Measurements from ENCODE around the gene TSHZ1.

TSHZ1 gene

DNA sequence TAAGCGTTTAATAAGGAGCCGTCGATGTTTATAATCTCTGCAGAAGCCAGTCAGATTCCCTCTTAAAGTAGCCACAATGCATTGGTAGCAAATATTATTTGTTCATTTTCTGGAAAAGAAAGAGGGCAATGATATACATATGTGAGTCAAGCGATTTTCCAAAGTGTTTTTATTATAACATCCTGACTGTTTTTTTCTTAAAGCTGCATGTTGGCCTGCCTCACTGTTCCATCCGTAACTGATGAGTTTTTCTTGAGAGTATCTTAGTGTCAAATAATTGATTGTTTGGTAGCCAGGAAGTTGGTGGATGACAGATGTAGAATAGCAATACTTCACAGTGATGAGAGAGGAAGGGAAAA lies 3.7 kb downstream of the TSHZ1 start:
- Mint-ChIP-seq H3K9me3 (no peaks in the 10 kb centered on the region), H3K36me3 (ENCODE audit: insufficient read depth) (peaks cover 22% of the 10 kb centered on the region), H3K27me3 (no peaks in the 10 kb centered on the region), H3K27ac (peak overlapping the region in 1 of 2 donors; percentile 95), H3K4me3 (peak overlapping the region in 1 of 2 donors; percentile 85), H3K4me1 (ENCODE audit: low read depth in 2 of 2) (peaks cover 45 to 77% of the 10 kb centered on the region in 2 donors)
- DNase-seq (no peak), ATAC-seq (replicated peaks) (no peak)

DNA sequence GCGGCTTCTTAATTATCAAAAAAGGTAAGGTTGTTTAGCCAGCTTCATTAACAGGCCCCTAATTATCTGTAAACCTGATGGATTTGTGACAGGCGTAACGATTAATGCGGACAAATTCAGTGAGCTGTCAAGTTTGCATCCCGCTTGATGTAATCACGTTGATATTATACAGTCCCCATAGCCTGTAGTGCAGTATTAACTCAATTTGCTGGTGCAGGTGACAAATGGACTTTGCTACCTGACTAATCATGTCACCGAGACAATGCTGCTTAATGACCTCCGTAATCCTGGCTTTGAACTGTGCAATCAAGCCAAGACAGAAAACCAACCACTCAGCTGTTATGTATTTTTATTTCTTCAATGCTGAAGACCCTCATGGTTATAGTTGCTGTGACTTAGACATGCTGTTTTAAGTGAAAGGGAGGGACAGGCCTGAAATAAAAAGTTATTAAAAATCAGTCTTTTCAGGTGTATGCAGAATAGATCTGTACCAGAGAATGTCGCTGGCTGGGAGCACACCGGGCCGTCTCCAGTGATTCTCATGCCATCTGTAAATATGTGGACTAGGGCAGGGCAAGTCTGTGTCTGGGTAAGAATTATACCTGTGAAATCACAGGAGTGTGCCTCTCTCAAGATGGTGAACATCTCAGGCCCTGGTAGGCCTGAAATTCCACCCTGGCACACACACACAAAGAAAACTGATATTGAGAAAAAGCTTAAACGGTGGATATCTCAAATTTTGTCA lies 4.3 kb downstream of the TSHZ1 start:
- no peak for DNase-seq
- Mint-ChIP-seq H3K4me1 (ENCODE audit: low read depth in 2 of 2) (peaks cover 45 to 79% of the 10 kb centered on the region in 2 donors), H3K4me3 (peak overlapping the region; percentile 55 to 56), H3K36me3 (ENCODE audit: insufficient read depth) (peaks cover 18% of the 10 kb centered on the region), H3K27me3 (no peaks in the 10 kb centered on the region), H3K9me3 (no peaks in the 10 kb centered on the region), H3K27ac (peak overlapping the region; percentile 95)
- no peak for ATAC-seq (replicated peaks)

DNA sequence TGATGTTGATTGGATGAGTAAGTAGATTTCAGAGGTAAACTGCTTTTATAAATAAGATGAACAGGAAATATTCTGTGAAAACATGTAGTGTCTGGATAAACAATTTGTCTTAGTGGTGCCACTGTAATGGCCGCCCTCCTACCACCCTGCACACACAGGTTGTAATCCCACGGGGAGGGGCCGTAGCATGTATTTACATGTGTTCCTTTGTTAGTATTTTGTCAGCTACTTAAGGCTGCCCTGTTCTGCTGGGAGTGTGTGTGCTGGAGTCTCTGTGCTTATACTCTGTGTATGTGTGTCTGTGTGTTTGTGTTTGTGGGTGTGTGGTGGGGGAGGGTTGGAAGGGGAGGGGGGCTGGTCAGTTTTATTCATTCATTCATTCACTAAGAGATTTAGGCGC lies 5.1 kb downstream of the TSHZ1 start:
- DNase-seq (no peak), ATAC-seq (replicated peaks) (no peak)
- Mint-ChIP-seq H3K9me3 (no peaks in the 10 kb centered on the region), H3K4me3 (peak overlapping the region; percentile 55 to 56), H3K27me3 (no peaks in the 10 kb centered on the region), H3K36me3 (ENCODE audit: insufficient read depth) (peaks cover 13% of the 10 kb centered on the region), H3K4me1 (ENCODE audit: low read depth in 2 of 2) (peaks cover 42 to 77% of the 10 kb centered on the region in 2 donors), H3K27ac (peak overlapping the region; percentile 95)

DNA sequence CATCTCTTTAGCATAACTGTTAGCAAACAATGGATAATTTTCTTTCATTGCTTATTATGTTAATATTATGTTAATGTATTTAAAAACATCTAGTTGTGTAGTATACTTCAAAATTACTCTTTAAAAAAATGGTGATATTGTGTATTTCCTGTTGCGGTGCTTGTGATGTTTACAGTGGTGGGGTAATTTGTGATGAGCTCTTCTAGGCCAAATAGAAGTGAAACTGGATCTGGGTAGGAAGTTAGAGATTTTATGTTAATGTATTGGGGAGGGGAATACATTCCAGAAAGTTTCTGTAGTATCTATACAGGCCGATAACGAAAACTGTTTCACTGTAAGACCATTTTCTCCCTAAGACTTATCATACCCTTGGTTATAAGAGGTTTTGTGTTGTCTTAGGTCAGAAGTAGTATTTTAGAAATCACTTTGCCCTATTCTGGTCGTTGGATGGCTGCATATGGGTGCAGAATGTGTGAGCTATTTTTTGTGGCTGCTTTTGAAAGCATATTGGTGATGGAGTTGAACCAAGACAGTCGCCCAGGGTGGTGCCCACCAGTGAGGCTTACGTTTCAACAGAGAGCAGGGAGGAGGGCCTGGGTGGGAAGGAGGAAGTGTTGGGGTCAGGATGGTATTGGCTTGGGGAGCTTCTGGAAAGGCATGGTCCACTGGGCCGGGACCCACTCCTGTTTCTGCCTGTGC lies 5.8 kb downstream of the TSHZ1 start:
- Mint-ChIP-seq H3K9me3 (no peaks in the 10 kb centered on the region), H3K27ac (peak overlapping the region; percentile 95), H3K4me3 (peak overlapping the region; percentile 56 to 59), H3K36me3 (ENCODE audit: insufficient read depth) (peaks cover 7% of the 10 kb centered on the region), H3K4me1 (ENCODE audit: low read depth in 2 of 2) (peaks cover 43 to 75% of the 10 kb centered on the region in 2 donors), H3K27me3 (no peaks in the 10 kb centered on the region)
- DNase-seq = peak in 1 of 3 experiments; percentile 29
- ATAC-seq (replicated peaks) = peak; percentile 84

DNA sequence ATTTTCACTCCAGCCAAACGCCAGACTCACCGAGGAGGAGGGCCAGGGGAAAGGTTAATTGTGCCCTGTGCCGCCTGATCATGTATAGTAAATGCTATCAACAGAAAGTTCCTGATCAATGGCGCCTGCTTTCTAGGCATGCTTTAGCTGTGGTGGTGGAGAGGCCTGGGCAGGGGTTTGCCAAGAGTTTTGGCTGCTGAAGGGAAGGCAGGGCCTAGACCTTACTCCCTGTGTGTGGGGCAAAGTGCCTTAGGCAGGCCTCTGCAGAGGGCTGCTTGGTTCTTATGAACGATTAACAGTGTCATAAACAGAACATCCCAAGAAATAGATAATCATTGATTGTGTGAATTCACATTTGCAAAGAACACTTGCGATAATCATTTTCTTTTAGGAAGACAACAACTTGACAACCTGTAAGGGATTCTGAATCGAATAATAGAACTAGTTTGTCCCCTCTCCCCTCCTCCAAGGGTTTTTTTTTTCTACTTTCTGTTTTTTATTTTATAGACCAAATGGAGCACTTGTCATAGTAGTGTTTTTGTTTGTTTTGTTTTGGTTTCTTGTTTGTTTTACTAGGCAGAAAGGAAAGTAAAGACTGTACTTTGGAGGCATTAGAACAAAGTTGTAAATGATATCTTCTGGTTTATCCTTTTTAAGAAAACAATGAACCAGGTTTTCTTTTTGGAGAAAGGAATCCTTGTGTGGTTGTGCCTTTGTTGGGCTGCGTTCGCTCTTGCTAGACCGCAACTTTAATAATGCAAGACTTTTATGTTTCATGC lies 6.5 kb downstream of the TSHZ1 start:
- Mint-ChIP-seq H3K9me3 (no peaks in the 10 kb centered on the region), H3K4me3 (peak overlapping the region; percentile 56 to 59), H3K4me1 (ENCODE audit: low read depth in 2 of 2) (peaks cover 46 to 82% of the 10 kb centered on the region in 2 donors), H3K27ac (peak overlapping the region; percentile 95), H3K27me3 (no peaks in the 10 kb centered on the region), H3K36me3 (ENCODE audit: insufficient read depth) (peaks cover 7% of the 10 kb centered on the region)
- ATAC-seq (replicated peaks) = peak; percentile 4
- DNase-seq = no peak

DNA sequence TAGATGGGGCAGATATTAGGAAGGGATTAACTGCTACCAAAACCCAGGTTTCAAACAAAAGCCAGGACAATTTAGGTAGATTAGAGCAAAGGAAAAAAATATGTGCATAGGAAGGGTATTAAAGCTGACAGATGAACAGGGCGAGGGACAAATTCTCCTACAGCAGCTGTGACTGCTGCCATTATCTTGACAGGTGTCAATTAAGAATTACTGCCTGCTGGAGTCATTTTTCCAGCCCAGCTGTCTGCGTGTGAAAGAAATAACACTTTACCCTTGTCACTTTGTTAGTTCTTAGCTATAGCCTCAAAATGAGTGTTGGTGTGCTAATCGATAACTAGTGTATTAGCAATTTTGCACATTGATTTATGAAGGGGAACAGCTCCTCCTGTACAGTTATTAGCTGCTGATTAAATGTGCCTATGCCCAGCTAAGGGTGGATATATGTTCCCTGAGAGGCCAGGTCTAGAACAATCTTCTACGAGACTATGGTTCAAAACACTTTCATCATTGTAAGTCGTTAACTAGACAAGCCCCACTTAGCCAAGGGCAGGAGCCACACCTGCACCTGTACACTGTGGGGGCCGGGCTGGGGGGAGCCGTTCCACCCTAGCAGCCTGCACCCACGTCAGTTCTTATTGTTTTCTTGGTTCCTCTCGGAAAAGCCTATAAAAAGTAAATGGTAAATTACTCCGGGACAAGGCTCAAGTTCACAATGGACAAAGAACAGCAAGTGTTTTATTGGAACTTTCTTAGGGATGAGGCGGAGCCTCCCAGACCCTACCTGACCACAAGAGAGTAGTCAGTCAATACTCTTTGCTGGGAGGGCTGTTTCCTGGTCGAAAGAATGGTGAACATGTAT lies 7.7 kb downstream of the TSHZ1 start:
- Mint-ChIP-seq H3K27me3 (no peaks in the 10 kb centered on the region), H3K36me3 (ENCODE audit: insufficient read depth) (peaks cover 7% of the 10 kb centered on the region), H3K27ac (peak overlapping the region; percentile 95)

DNA sequence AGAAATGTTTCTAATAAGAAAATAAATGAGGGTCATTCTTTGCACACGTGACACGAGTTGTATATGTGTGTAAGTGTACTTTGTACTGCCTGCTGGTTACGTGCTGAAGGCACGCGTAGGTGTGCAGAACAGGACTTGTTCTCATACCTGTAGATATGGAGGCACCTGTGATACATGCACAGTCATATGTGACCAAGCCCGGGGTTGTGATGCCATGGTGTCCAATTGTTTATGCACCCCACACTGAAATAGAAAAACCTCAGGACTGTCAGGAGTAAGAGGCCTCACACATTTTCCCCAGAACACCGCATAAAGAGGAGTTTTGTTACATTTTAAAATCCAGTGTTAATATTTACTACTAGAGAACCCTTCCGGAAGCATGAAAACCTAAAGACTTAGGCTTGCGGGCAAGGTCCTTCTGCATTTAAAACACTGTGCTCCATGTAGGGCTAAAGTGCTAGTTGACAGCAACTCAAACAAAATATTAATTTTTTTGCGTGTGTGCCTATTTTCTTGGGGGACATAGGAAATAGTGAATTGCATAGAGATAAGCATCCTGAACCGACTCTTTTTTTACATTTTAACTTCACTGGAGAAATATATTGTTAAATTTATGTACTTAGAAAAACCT lies 9.3 kb downstream of the TSHZ1 start:
- no peak for ATAC-seq (replicated peaks)
- DNase-seq = no peak
- Mint-ChIP-seq H3K4me3 (no peak overlapping the region), H3K27ac (peak overlapping the region; percentile 46 to 76), H3K27me3 (no peaks in the 10 kb centered on the region), H3K36me3 (ENCODE audit: insufficient read depth) (peaks cover 7% of the 10 kb centered on the region), H3K4me1 (ENCODE audit: low read depth in 2 of 2) (peaks cover 36 to 72% of the 10 kb centered on the region in 2 donors), H3K9me3 (no peaks in the 10 kb centered on the region)

More for the DNA sequence above, 7.7 kb downstream of the TSHZ1 start:
- H3K9me3 Mint-ChIP-seq = no peaks in the 10 kb centered on the region
- no peak for DNase-seq
- ATAC-seq (replicated peaks) = no peak
- no peak overlapping the region for H3K4me3 Mint-ChIP-seq
- H3K4me1 Mint-ChIP-seq (ENCODE audit: low read depth in 2 of 2) = peaks cover 39 to 76% of the 10 kb centered on the region in 2 donors

DNA sequence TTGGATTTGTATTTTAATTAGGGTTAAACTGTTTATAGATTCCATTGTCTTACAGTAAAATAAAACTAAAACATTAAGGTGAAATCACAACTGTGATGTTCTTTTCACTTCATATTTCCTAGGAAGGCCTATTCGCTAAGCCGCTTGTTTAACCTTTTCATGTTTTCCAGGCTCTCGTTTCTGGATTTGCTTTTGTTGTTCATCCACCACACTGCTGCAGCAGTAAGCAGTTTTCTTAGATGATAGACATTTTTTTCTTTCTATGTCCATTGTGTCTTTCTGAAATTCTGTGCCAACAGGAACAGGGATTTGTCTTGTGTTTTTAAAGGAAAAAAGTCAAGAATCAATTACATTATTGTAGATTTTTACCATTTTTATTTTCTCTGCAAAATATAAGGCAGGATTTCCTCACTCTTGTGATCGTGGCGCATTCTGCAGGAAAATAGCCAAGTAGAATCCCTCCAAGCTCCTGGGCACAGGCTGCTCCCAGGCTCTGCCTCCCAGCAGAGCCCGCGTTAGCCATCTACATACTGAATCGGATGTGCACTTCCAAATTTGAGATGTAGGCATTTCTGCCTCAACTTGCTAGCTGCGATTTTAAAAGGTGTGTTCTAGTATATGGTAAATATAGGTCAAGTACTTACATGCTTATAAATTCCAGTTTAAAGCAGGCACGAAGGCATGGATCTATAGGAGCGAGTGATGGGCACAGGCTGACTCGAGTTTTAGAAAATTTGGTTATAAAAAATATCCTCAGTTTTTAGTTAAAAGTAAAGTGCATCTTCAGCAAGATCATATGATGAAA lies 10.2 kb downstream of the TSHZ1 start:
- Mint-ChIP-seq H3K9me3 (no peaks in the 10 kb centered on the region), H3K4me3 (no peak overlapping the region), H3K36me3 (ENCODE audit: insufficient read depth) (peaks cover 8% of the 10 kb centered on the region), H3K27me3 (no peaks in the 10 kb centered on the region), H3K4me1 (ENCODE audit: low read depth in 2 of 2) (peaks cover 28 to 64% of the 10 kb centered on the region in 2 donors), H3K27ac (peak overlapping the region in 1 of 2 donors; percentile 91)
- ATAC-seq (replicated peaks) (no peak), DNase-seq (no peak)

DNA sequence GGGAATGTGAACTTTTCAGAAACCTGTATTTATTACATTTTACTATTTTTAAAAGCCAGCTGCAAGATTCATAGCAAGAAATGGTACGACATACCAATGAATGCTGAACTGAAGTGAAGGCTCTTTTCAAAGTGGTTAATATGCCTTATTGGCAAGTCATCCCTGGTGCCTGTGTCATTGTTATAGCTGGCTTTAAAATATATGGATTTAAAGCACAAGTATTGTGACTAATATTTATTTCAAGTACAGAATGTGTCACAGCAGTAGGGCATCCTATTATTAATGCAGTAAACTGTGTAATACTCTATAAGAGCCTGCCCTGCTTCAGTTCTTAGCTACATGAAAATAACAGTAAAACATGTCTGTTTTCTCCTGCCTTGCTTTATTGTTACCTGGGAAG lies 10.8 kb downstream of the TSHZ1 start:
- Mint-ChIP-seq H3K27ac (peak overlapping the region in 1 of 2 donors; percentile 91), H3K4me3 (no peak overlapping the region), H3K4me1 (ENCODE audit: low read depth in 2 of 2) (peaks cover 26 to 63% of the 10 kb centered on the region in 2 donors), H3K27me3 (no peaks in the 10 kb centered on the region), H3K36me3 (ENCODE audit: insufficient read depth) (peaks cover 10% of the 10 kb centered on the region), H3K9me3 (no peaks in the 10 kb centered on the region)
- DNase-seq (no peak), ATAC-seq (replicated peaks) (no peak)

DNA sequence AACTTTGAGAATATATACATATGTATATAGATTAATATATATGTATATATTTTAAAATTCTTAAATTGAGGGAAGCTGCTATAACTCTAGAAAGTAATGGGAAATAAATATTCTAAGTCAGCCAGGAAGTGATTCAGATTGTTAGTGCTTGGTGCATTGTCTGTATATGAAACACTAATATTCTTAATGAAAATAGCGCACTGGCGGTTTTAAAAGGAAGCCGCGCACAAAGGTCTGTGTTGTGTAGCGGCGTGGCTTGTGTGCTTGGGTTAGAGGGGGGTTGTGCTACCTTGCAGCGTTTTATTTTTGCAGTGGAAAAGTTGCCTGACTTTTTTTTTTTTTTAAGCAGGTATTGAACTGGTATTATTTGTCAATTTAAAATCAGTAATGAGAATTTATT lies 11.3 kb downstream of the TSHZ1 start:
- peak overlapping the region; percentile 23 to 47 for H3K4me3 Mint-ChIP-seq
- DNase-seq = no peak

DNA sequence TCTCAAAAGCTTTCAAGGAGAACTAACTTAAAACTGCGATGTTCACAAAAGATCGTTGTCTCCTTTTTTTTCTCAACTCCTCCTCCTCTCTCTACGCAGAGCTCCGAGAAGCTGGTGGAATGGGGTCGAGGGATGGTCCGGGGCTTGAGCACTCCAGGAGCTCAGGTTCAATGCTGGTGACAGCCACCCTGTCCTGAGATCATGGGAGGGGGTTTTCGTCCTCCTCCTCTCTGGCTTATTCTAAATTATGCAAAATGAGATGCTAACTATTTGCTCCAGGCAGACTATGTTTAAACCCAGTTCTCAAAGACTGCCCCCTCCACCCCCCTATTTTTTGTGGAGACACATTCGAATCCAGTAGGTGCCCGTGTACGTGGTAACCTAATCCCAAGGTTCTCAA lies 11.8 kb downstream of the TSHZ1 start:
- ATAC-seq (replicated peaks) = no peak
- peak overlapping the region in 1 of 2 donors; percentile 47 for H3K4me3 Mint-ChIP-seq
- peak overlapping the region; percentile 77 to 91 for H3K27ac Mint-ChIP-seq
- H3K27me3 Mint-ChIP-seq = no peaks in the 10 kb centered on the region
- no peak for DNase-seq
- no peaks in the 10 kb centered on the region for H3K9me3 Mint-ChIP-seq
- peaks cover 22 to 63% of the 10 kb centered on the region in 2 donors for H3K4me1 Mint-ChIP-seq (ENCODE audit: low read depth in 2 of 2)
- H3K36me3 Mint-ChIP-seq (ENCODE audit: insufficient read depth) = peaks cover 10% of the 10 kb centered on the region

More for the DNA sequence above, 11.3 kb downstream of the TSHZ1 start:
- H3K27ac Mint-ChIP-seq = peak overlapping the region; percentile 77 to 91
- H3K27me3 Mint-ChIP-seq = no peaks in the 10 kb centered on the region
- H3K9me3 Mint-ChIP-seq = no peaks in the 10 kb centered on the region
- ATAC-seq (replicated peaks) = peak; percentile 45
- peaks cover 11% of the 10 kb centered on the region for H3K36me3 Mint-ChIP-seq (ENCODE audit: insufficient read depth)
- H3K4me1 Mint-ChIP-seq (ENCODE audit: low read depth in 2 of 2) = peaks cover 23 to 63% of the 10 kb centered on the region in 2 donors
